GM12875 (cell line): ENCODE data around the gene EGFLAM.

Experiments used
- H3K4me3 ChIP-seq: one replicate; pipeline ENCODE4 v1.5.1; 2011; ENCODE audit warnings: low read depth, low read length, control low read depth
- TF ChIP-seq, protein P1 (sequence below): IDR thresholded peaks from 2 replicates; pipeline ENCODE4 v1.5.1; 2011; ENCODE audit warnings: low read depth, mild to moderate bottlenecking, control low read depth, inconsistent platforms, low read length, moderate library complexity, borderline replicate concordance; ENCODE audit not compliant: insufficient read depth

Gene EGFLAM

GRCh38 chr5:38347896-38348295 is 89.5 kb downstream of the EGFLAM start:
- TF ChIP-seq, protein P1, sequence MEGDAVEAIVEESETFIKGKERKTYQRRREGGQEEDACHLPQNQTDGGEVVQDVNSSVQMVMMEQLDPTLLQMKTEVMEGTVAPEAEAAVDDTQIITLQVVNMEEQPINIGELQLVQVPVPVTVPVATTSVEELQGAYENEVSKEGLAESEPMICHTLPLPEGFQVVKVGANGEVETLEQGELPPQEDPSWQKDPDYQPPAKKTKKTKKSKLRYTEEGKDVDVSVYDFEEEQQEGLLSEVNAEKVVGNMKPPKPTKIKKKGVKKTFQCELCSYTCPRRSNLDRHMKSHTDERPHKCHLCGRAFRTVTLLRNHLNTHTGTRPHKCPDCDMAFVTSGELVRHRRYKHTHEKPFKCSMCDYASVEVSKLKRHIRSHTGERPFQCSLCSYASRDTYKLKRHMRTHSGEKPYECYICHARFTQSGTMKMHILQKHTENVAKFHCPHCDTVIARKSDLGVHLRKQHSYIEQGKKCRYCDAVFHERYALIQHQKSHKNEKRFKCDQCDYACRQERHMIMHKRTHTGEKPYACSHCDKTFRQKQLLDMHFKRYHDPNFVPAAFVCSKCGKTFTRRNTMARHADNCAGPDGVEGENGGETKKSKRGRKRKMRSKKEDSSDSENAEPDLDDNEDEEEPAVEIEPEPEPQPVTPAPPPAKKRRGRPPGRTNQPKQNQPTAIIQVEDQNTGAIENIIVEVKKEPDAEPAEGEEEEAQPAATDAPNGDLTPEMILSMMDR, result no peak

GRCh38 chr5:38360323-38361061 is 102.1 kb downstream of the EGFLAM start:
- TF ChIP-seq, protein P1, result no peak
- H3K4me3 ChIP-seq, result no peak overlapping the region

More at GRCh38 chr5:38347896-38348295, 89.5 kb downstream of the EGFLAM start:
- no peak overlapping the region for H3K4me3 ChIP-seq

DNA sequence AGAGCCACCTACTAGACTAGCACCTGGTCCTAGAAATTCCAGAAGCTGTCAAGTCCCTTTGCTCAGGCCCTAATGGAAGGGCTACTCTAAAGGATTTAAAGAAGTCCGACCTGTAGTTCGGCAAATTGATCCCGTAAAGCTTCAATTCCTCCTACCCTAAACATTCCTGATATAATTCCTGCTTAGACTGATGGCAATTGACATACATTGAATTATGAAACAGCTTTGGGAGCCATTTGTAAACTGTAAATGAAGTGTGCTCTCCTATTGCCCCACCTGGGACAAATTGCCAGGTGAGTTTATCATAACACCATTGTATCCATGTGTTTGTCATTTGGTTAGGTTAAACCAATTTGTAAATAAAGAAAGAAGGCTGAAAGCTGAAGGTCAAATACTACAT is 104.4 kb downstream of the EGFLAM start:
- TF ChIP-seq, protein P1, result no peak
- H3K4me3 ChIP-seq, result no peak overlapping the region

DNA sequence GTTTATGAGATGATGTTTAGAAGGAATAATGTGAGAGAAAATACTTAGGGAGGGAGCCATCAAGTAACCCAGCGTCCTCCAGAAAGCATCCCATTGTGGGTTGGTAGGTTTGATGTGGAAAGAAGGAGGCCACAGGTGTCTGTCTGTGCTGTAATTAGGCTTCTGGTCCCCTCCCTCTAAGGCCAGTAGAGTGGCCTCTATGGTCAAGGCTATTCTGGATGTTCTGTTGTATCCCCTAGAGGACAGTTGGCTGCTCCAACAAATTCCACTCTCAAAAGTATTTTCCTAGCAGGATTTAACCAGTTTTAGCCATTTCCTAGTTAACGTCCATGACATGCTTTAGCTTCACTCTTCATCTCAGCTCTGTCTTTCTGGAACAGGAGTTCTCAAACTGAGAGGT is 106.5 kb downstream of the EGFLAM start:
- H3K4me3 ChIP-seq, result no peak overlapping the region
- TF ChIP-seq, protein P1, result no peak

GRCh38 chr5:38367410-38367809 is 109.1 kb downstream of the EGFLAM start:
- TF ChIP-seq, protein P1, result no peak
- H3K4me3 ChIP-seq, result no peak overlapping the region

- no peak overlapping the region for H3K4me3 ChIP-seq
- TF ChIP-seq, protein P1, result no peak
Measured at GRCh38 chr5:38367966-38368365, 109.6 kb downstream of the EGFLAM start.

- TF ChIP-seq, protein P1, result no peak
- H3K4me3 ChIP-seq, result no peak overlapping the region
Measured at GRCh38 chr5:38369692-38370091, 111.3 kb downstream of the EGFLAM start.
